Parathyroid adenoma (tissue), 2 donors: ENCODE results near the gene GRM4.

Experiments
- H2AFZ ChIP-seq: fragments of 300-600 bp; sonication (generic); one replicate; pipeline ENCODE4 v1.7.0; 2017; ENCODE audit warnings: antibody characterized with exemption, mild to moderate bottlenecking
- H3K27ac ChIP-seq: fragments of 300-600 bp; sonication (generic); one replicate; pipeline ENCODE4 v1.7.0; 2017
- H3K27me3 ChIP-seq: fragments of 300-600 bp; sonication (generic); one replicate; pipeline ENCODE4 v1.7.0; 2017; ENCODE audit warnings: low read length; ENCODE audit not compliant: control insufficient read depth, insufficient read depth
- H3K36me3 ChIP-seq: fragments of 300-600 bp; sonication (generic); one replicate; pipeline ENCODE4 v1.7.0; 2017; ENCODE audit warnings: low read length; ENCODE audit not compliant: control insufficient read depth, insufficient read depth
- H3K4me1 ChIP-seq: fragments of 300-600 bp; sonication (generic); one replicate; pipeline ENCODE4 v1.7.0; 2017; ENCODE audit warnings: control low read depth
- H3K4me2 ChIP-seq: fragments of 300-600 bp; sonication (generic); one replicate; pipeline ENCODE4 v1.7.0; 2017; ENCODE audit warnings: low read length
- H3K4me3 ChIP-seq: fragments of 300-600 bp; sonication (generic); one replicate; pipeline ENCODE4 v1.7.0; 2017; ENCODE audit warnings: low read depth, low read length
- H3K79me2 ChIP-seq: fragments of 300-600 bp; sonication (generic); one replicate; pipeline ENCODE4 v1.7.0; 2017; ENCODE audit warnings: control low read depth
- H3K9ac ChIP-seq: fragments of 300-600 bp; sonication (generic); one replicate; pipeline ENCODE4 v1.7.0; 2017; ENCODE audit warnings: mild to moderate bottlenecking
- H3K9me3 ChIP-seq: fragments of 300-600 bp; sonication (generic); one replicate; pipeline ENCODE4 v1.7.0; 2017; ENCODE audit warnings: low read length; ENCODE audit not compliant: control insufficient read depth
- CTCF ChIP-seq: fragments of 300-600 bp; sonication (generic); IDR thresholded peaks from one replicate; pipeline ENCODE4 v1.7.0; 2017; ENCODE audit warnings: antibody characterized with exemption, mild to moderate bottlenecking
- donor health status: primary hyperparathyroidism.

GRM4 gene

DNA sequence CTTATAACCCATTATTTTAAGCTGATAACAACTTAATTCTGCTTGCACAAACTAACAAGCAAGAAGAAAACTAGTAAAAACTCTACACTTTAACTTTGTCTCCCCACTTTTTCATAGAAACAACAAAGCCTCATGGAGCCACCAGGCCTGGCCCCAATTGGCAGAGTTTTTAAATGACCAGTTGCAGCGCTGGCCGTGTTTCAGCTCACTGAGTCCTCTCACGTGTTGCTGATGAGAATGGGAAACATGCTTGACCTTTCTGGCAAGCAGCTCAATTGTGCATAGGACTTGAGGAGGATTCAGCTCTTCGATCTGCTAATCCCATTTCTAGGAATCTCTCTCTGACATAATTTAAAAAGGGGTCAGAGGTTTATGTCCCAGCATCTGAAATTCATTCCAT, 24.5 kb upstream of the GRM4 start:
- H3K79me2 ChIP-seq = no peaks in the 10 kb centered on the region

DNA sequence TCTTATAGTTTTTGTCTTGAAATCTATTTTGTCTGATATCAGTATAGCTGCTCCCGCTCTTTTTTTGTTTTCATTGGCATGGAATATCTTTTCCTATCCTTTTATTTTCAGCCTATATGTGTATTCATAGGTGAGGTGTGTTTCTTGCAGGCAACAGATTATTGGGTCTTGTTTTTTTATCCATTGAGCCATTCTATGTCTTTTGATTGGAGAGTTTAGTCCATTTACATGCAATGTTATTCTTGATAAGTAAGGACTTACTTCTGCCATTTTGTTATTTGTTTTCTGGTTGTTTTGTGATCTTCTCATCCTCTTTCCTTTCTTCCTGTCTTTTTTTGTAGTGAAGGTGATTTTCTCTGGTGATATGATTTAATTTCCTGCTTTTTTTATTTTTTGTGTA, 24.0 kb upstream of the GRM4 start:
- Histone ChIP-seq H3K27ac (no peak overlapping the region), H3K4me3 (no peak overlapping the region), H3K27me3 (no peaks in the 10 kb centered on the region), H3K9ac (no peak overlapping the region), H3K9me3 (no peaks in the 10 kb centered on the region), H3K36me3 (no peaks in the 10 kb centered on the region), H3K4me2 (no peak overlapping the region), H3K79me2 (no peaks in the 10 kb centered on the region), H3K4me1 (no peaks in the 10 kb centered on the region), H2AFZ (no peak overlapping the region)
- TF ChIP-seq CTCF = no peak

More for the DNA sequence above, 24.5 kb upstream of the GRM4 start:
- no peak overlapping the region for H3K9ac ChIP-seq
- no peaks in the 10 kb centered on the region for H3K4me1 ChIP-seq
- no peaks in the 10 kb centered on the region for H3K9me3 ChIP-seq
- H2AFZ ChIP-seq = no peak overlapping the region
- no peak overlapping the region for H3K4me2 ChIP-seq
- no peaks in the 10 kb centered on the region for H3K27me3 ChIP-seq
- H3K27ac ChIP-seq = no peak overlapping the region
- no peak for TF ChIP-seq CTCF
- no peak overlapping the region for H3K4me3 ChIP-seq
- no peaks in the 10 kb centered on the region for H3K36me3 ChIP-seq

DNA sequence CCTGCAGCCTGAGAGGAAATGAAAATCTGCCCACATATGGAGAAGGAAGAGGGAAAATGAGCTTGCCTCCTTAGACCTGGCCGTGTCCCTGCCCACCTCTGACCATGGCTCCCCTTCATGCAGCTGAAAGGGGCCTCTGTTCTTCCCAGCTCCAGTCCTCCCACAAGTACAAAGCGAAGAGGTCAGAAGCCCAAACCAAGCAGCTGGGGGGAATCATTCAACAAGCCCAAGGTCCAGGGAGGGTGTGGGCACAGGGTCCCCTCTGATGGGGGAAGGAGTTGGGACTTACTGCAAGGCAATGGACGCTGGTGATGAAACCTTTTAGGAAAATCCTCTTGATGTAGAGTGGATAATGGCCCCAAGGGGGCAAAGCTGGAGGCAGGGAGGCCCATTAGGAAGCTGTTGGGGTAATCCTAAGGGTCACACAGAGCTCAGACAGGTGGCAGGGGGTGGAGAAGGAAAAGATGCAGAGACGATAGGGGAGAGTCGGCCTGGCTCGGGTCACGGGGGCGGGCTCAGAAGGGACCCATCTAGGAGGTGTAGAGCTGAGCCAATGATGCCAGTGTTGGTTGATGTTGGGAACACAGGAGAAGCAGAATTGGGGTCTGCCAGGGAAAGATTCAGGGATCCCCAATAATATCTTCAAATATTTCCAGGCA, 16.1 kb upstream of the GRM4 start:
- no peak overlapping the region for H2AFZ ChIP-seq

DNA sequence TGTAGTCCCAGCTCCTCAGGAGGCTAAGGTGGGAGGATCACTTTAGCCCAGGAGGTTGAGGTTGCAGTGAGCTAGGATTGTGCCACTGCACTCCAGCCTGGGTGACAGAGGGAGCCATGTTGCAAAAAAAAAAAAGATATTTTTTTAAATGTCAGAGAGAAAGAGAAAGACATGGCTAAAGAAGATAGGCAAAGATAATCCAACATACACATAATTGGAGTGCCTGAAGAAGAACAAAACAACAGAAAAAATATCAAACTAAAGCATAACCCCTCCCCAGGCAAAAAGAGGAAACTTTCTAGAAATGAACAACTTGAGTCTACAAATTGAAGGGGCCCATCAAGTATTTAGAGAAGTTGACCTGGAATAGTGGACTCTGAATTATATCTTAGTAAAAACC, 14.0 kb upstream of the GRM4 start:
- Histone ChIP-seq H2AFZ (no peak overlapping the region), H3K4me2 (no peak overlapping the region), H3K9ac (no peak overlapping the region), H3K4me1 (no peaks in the 10 kb centered on the region), H3K27me3 (peaks cover 3% of the 10 kb centered on the region), H3K36me3 (no peaks in the 10 kb centered on the region), H3K79me2 (no peaks in the 10 kb centered on the region), H3K4me3 (no peak overlapping the region), H3K27ac (no peak overlapping the region), H3K9me3 (no peaks in the 10 kb centered on the region)
- TF ChIP-seq CTCF = no peak

More for the DNA sequence above, 16.1 kb upstream of the GRM4 start:
- Histone ChIP-seq H3K4me3 (no peak overlapping the region), H3K27ac (no peak overlapping the region), H3K9me3 (no peaks in the 10 kb centered on the region), H3K9ac (no peak overlapping the region), H3K4me2 (no peak overlapping the region), H3K4me1 (no peaks in the 10 kb centered on the region), H3K27me3 (no peaks in the 10 kb centered on the region), H3K79me2 (no peaks in the 10 kb centered on the region), H3K36me3 (no peaks in the 10 kb centered on the region)
- TF ChIP-seq CTCF = no peak

GRCh38 chr6:34158876-34159275, 13.0 kb upstream of the GRM4 start:
- Histone ChIP-seq H3K27ac (no peak overlapping the region), H3K4me2 (no peak overlapping the region), H3K4me3 (no peak overlapping the region), H3K4me1 (no peaks in the 10 kb centered on the region), H3K9me3 (no peaks in the 10 kb centered on the region), H3K36me3 (no peaks in the 10 kb centered on the region), H2AFZ (no peak overlapping the region), H3K79me2 (no peaks in the 10 kb centered on the region), H3K9ac (no peak overlapping the region), H3K27me3 (peaks cover 3% of the 10 kb centered on the region)
- TF ChIP-seq CTCF = no peak
